Measurements from ENCODE around the gene CRYL1.

- TF ChIP-seq, protein P1, sequence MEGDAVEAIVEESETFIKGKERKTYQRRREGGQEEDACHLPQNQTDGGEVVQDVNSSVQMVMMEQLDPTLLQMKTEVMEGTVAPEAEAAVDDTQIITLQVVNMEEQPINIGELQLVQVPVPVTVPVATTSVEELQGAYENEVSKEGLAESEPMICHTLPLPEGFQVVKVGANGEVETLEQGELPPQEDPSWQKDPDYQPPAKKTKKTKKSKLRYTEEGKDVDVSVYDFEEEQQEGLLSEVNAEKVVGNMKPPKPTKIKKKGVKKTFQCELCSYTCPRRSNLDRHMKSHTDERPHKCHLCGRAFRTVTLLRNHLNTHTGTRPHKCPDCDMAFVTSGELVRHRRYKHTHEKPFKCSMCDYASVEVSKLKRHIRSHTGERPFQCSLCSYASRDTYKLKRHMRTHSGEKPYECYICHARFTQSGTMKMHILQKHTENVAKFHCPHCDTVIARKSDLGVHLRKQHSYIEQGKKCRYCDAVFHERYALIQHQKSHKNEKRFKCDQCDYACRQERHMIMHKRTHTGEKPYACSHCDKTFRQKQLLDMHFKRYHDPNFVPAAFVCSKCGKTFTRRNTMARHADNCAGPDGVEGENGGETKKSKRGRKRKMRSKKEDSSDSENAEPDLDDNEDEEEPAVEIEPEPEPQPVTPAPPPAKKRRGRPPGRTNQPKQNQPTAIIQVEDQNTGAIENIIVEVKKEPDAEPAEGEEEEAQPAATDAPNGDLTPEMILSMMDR (IDR thresholded peaks at IDR 0.05), result no peak
- no peak for TF ChIP-seq ZFX (IDR thresholded peaks at IDR 0.05; ENCODE audit: borderline replicate concordance)
Measured at GRCh38 chr13:20366056-20366455, 159.6 kb downstream of the CRYL1 start.
